GM19025 (cell line): ENCODE results near the gene HMCES.
"Not testable (repeated sequence)": the region's sequence is repeated elsewhere in the genome, so short reads cannot be mapped to it uniquely, and the experiment has no call there.

Source experiments
- ATAC-seq: cut with Tn5 transposase; IDR thresholded peaks from one replicate; pipeline ENCODE4 v1.9.1; 2021; ENCODE audit warnings: mild to moderate bottlenecking, low read depth, moderate library complexity; ENCODE audit not compliant: unreplicated experiment

The HMCES gene

GRCh38 chr3:129317014-129317771 is 38.5 kb downstream of the HMCES start:
- no peak for ATAC-seq

GRCh38 chr3:129317848-129318247 is 39.2 kb downstream of the HMCES start:
- no peak for ATAC-seq

GRCh38 chr3:129318921-129319320 is 40.3 kb downstream of the HMCES start:
- ATAC-seq, result no peak

GRCh38 chr3:129320261-129320660 is 41.6 kb downstream of the HMCES start:
- no peak for ATAC-seq

GRCh38 chr3:129320825-129321487 is 42.3 kb downstream of the HMCES start:
- no peak for ATAC-seq

GRCh38 chr3:129321887-129322286 is 43.2 kb downstream of the HMCES start:
- no peak for ATAC-seq

GRCh38 chr3:129323651-129324294 is 45.1 kb downstream of the HMCES start:
- no peak for ATAC-seq

GRCh38 chr3:129324855-129325254 is 46.2 kb downstream of the HMCES start:
- ATAC-seq, result no peak

- ATAC-seq, result no peak
Observed at GRCh38 chr3:129325383-129325782, 46.7 kb downstream of the HMCES start.

- no peak for ATAC-seq
Observed at GRCh38 chr3:129326138-129326537, 47.5 kb downstream of the HMCES start.

- no peak for ATAC-seq
Observed at GRCh38 chr3:129326595-129326994, 47.9 kb downstream of the HMCES start.

- ATAC-seq, result no peak
Observed at GRCh38 chr3:129327510-129327909, 48.8 kb downstream of the HMCES start.

GRCh38 chr3:129329858-129330257 is 51.2 kb downstream of the HMCES start:
- no peak for ATAC-seq

- ATAC-seq, result no peak
Observed at GRCh38 chr3:129330409-129330808, 51.7 kb downstream of the HMCES start.

- no peak for ATAC-seq
Observed at GRCh38 chr3:129333891-129334290, 55.2 kb downstream of the HMCES start.

- no peak for ATAC-seq
Observed at GRCh38 chr3:129336093-129336706, 57.5 kb downstream of the HMCES start.

- not testable (repeated sequence) for ATAC-seq
Observed at GRCh38 chr3:129337719-129338118, 59.0 kb downstream of the HMCES start.

GRCh38 chr3:129339186-129339585 is 60.5 kb downstream of the HMCES start:
- ATAC-seq, result not testable (repeated sequence)

- ATAC-seq, result not testable (repeated sequence)
Observed at GRCh38 chr3:129339833-129340232, 61.2 kb downstream of the HMCES start.

- no peak for ATAC-seq
Observed at GRCh38 chr3:129341331-129342141, 62.9 kb downstream of the HMCES start.
